Left cardiac atrium (tissue), 4 donors: Measurements from ENCODE around the gene LEKR1. TPM values are rescaled to one million over a fixed set of nuclear protein-coding genes. Genes with fewer than 3 reads are reported as not detected.
"Not testable (repeated sequence)": the region's sequence is repeated elsewhere in the genome, so short reads cannot be mapped to it uniquely, and the experiment has no call there.

Experiments
- ATAC-seq, 2 donors: fragments of 200-7000 bp; cut with Tn5 transposase; one replicate each; pipeline ENCODE4 v1.9.1; 2020; ENCODE audit warnings: mild to moderate bottlenecking in 2 of 2, moderate library complexity in 2 of 2
- DNase-seq: peaks from one replicate; pipeline ENCODE4 v3.0.0-alpha.2; 2020
- intact Hi-C, 2 donors: fragments of 100-400 bp; cut with DNase I; formaldehyde crosslinking; loops; one replicate each; pipeline versions ENCODE4 v1.14.1 to v1.15.1; 2022 to 2023
- total RNA-seq, 2 donors: library from RNA; stranded (reverse); fragmentation: NEBNext Ultra II Directional; extraction: Animal tissue kit (Norgen Biotek cat#: 25700); gene quantifications; one replicate each; pipeline ENCODE4 v1.2.1, GENCODE V29; 2021
- donor health status: DM: no; HTN: yes; CAD: no.
- donor health status: DM: no; HTN: yes; CAD: no; lungs with severe emphysema.
- donor health status: DM: yes; HTN: yes; CAD: no.
- donor health status: Dilated cardiomyopathy.

Gene LEKR1
- total RNA-seq, 2 donors from 2014 or later, result 0.65 to 2.3 TPM

GRCh38 chr3:156948402-156949210 is 122.5 kb downstream of the LEKR1 start:
- DNase-seq (no peak), ATAC-seq (no peak)
- intact Hi-C loops, result no loop called here

- ATAC-seq, result no peak
- no peak for DNase-seq
- intact Hi-C loops, result no loop called here
Measured at GRCh38 chr3:156952011-156952410, 125.9 kb downstream of the LEKR1 start.

- DNase-seq (no peak), ATAC-seq (no peak)
- intact Hi-C loops, result no loop called here
Measured at GRCh38 chr3:156957715-156958114, 131.6 kb downstream of the LEKR1 start.

- ATAC-seq (peak in 1 of 2 donors; percentile 26), DNase-seq (no peak)
- intact Hi-C loops, result no loop called here
Measured at GRCh38 chr3:156963096-156963495, 136.9 kb downstream of the LEKR1 start.

GRCh38 chr3:156964577-156964976 is 138.4 kb downstream of the LEKR1 start:
- intact Hi-C loops, result no loop called here
- no peak for DNase-seq
- peak in 1 of 2 donors; percentile 65 for ATAC-seq

GRCh38 chr3:156966349-156966748 is 140.2 kb downstream of the LEKR1 start:
- intact Hi-C loops, ATAC-seq, DNase-seq: not testable (repeated sequence)

- no peak for ATAC-seq
- intact Hi-C loops, result no loop called here
- no peak for DNase-seq
Measured at GRCh38 chr3:156973954-156974353, 147.8 kb downstream of the LEKR1 start.

- no peak for DNase-seq
- no peak for ATAC-seq
- intact Hi-C loops, result no loop called here
Measured at GRCh38 chr3:156974931-156975330, 148.8 kb downstream of the LEKR1 start.

GRCh38 chr3:156975721-156976120 is 149.6 kb downstream of the LEKR1 start:
- ATAC-seq, result no peak
- DNase-seq, result no peak
- intact Hi-C loops, result no loop called here

- DNase-seq (no peak), ATAC-seq (no peak)
- intact Hi-C loops, result no loop called here
Measured at GRCh38 chr3:156976933-156977332, 150.8 kb downstream of the LEKR1 start.

- intact Hi-C loops, result no loop called here
- DNase-seq, result no peak
- ATAC-seq, result no peak
Measured at GRCh38 chr3:156978481-156978961, 152.4 kb downstream of the LEKR1 start.

- intact Hi-C loops, result no loop called here
- no peak for ATAC-seq
- DNase-seq, result no peak
Measured at GRCh38 chr3:156981005-156981404, 154.9 kb downstream of the LEKR1 start.

- intact Hi-C loops, result no loop called here
- DNase-seq, result no peak
- ATAC-seq, result no peak
Measured at GRCh38 chr3:156983559-156983958, 157.4 kb downstream of the LEKR1 start.

- DNase-seq (no peak), ATAC-seq (no peak)
- intact Hi-C loops, result no loop called here
Measured at GRCh38 chr3:156985711-156986110, 159.6 kb downstream of the LEKR1 start.

GRCh38 chr3:156987946-156988345 is 161.8 kb downstream of the LEKR1 start:
- intact Hi-C loops, result no loop called here
- ATAC-seq, result no peak
- no peak for DNase-seq

- no peak for ATAC-seq
- no peak for DNase-seq
- intact Hi-C loops, result no loop called here
Measured at GRCh38 chr3:156997351-156997750, 171.2 kb downstream of the LEKR1 start.

GRCh38 chr3:157001221-157001957 is 175.2 kb downstream of the LEKR1 start:
- intact Hi-C loops, result no loop called here
- ATAC-seq (peak in 1 of 2 donors; percentile 68), DNase-seq (no peak)

GRCh38 chr3:157021679-157022078 is 195.5 kb downstream of the LEKR1 start:
- intact Hi-C loops, result no loop called here
- ATAC-seq (no peak), DNase-seq (no peak)

GRCh38 chr3:157023226-157023625 is 197.1 kb downstream of the LEKR1 start:
- no peak for DNase-seq
- ATAC-seq, result no peak
- intact Hi-C loops, result no loop called here

GRCh38 chr3:157026091-157026490 is 199.9 kb downstream of the LEKR1 start:
- no peak for ATAC-seq
- DNase-seq, result no peak
- intact Hi-C loops, result no loop called here
